H9 (cell line): Measurements from ENCODE around the gene MRPS23. TPM values are rescaled to one million over a fixed set of nuclear protein-coding genes. Genes with fewer than 3 reads are reported as not detected.

ENCODE experiments used
- DNase-seq: peaks from one replicate; pipeline ENCODE4 v3.0.0-alpha.2; 2017
- H2AFZ ChIP-seq: one replicate; pipeline ENCODE4 v1.6.1; 2013; ENCODE audit warnings: mild to moderate bottlenecking, low read length, control low read depth, moderate library complexity
- H2AK5ac ChIP-seq: 2 replicates; pipeline ENCODE4 v1.6.1; 2013; ENCODE audit warnings: low read length, control low read depth, mixed read lengths; ENCODE audit not compliant: insufficient read length
- H2BK120ac ChIP-seq: one replicate; pipeline ENCODE4 v1.6.1; 2013; ENCODE audit warnings: low read depth, mild to moderate bottlenecking, low read length, control low read depth, inconsistent platforms; ENCODE audit not compliant: poor library complexity, severe bottlenecking
- H2BK12ac ChIP-seq: 2 replicates; pipeline ENCODE4 v1.6.1; 2013; ENCODE audit warnings: low read length, control low read depth, mixed read lengths, low read depth; ENCODE audit not compliant: insufficient read length
- H2BK15ac ChIP-seq: 2 replicates; pipeline ENCODE4 v1.6.1; 2013; ENCODE audit warnings: low read depth, low read length, control low read depth
- H2BK20ac ChIP-seq: one replicate; pipeline ENCODE4 v1.6.1; 2013; ENCODE audit warnings: low read depth, mild to moderate bottlenecking, low read length, control low read depth, inconsistent platforms; ENCODE audit not compliant: poor library complexity, severe bottlenecking
- H2BK5ac ChIP-seq: 2 replicates; pipeline ENCODE4 v1.6.1; 2013; ENCODE audit warnings: low read length, control low read depth, mixed read lengths; ENCODE audit not compliant: insufficient read length
- H3K14ac ChIP-seq: 2 replicates; pipeline ENCODE4 v1.6.1; 2013; ENCODE audit warnings: low read length, control low read depth; ENCODE audit not compliant: insufficient read depth
- H3K18ac ChIP-seq: 2 replicates; pipeline ENCODE4 v1.6.1; 2013; ENCODE audit warnings: low read depth, mild to moderate bottlenecking, mixed read lengths, low read length, control low read depth; ENCODE audit not compliant: insufficient read length
- H3K23ac ChIP-seq: 2 replicates; pipeline ENCODE4 v1.6.1; 2013; ENCODE audit warnings: low read length, control low read depth, mixed read lengths, low read depth; ENCODE audit not compliant: insufficient read length
- H3K23me2 ChIP-seq: 2 replicates; pipeline ENCODE4 v1.6.1; 2013; ENCODE audit warnings: low read depth, mild to moderate bottlenecking, mixed read lengths, low read length, control low read depth; ENCODE audit not compliant: insufficient read length, poor library complexity, severe bottlenecking
- H3K27ac ChIP-seq: 2 replicates; pipeline ENCODE4 v1.5.1; 2013; ENCODE audit warnings: low read length, control low read depth, mixed read lengths, low read depth; ENCODE audit not compliant: insufficient read length
- H3K27me3 ChIP-seq: 2 replicates; pipeline ENCODE4 v1.6.1; 2013; ENCODE audit warnings: low read length, control low read depth, inconsistent platforms; ENCODE audit not compliant: insufficient read depth
- H3K4ac ChIP-seq: 2 replicates; pipeline ENCODE4 v1.6.1; 2013; ENCODE audit warnings: low read depth, mild to moderate bottlenecking, control low read depth, inconsistent platforms, low read length, moderate library complexity
- H3K4me1 ChIP-seq: 2 replicates; pipeline ENCODE4 v1.6.1; 2013; ENCODE audit warnings: low read length, control low read depth, inconsistent platforms; ENCODE audit not compliant: insufficient read depth
- H3K4me2 ChIP-seq: 2 replicates; pipeline ENCODE4 v1.6.1; 2013; ENCODE audit warnings: low read length, control low read depth, mixed read lengths; ENCODE audit not compliant: insufficient read length, insufficient read depth
- H3K56ac ChIP-seq: 2 replicates; pipeline ENCODE4 v1.6.1; 2013; ENCODE audit warnings: low read depth, mild to moderate bottlenecking, mixed read lengths, low read length, control low read depth; ENCODE audit not compliant: insufficient read length
- H3K79me1 ChIP-seq: 2 replicates; pipeline ENCODE4 v1.6.1; 2013; ENCODE audit warnings: low read depth, mild to moderate bottlenecking, moderate library complexity, low read length, control low read depth, inconsistent platforms; ENCODE audit not compliant: insufficient read depth, poor library complexity, severe bottlenecking
- H3K79me2 ChIP-seq: 2 replicates; pipeline ENCODE4 v1.6.1; 2013; ENCODE audit warnings: low read length, control low read depth, inconsistent platforms; ENCODE audit not compliant: insufficient read depth
- H3K9ac ChIP-seq: 2 replicates; pipeline ENCODE4 v1.6.1; 2013; ENCODE audit warnings: low read length, control low read depth, mixed read lengths; ENCODE audit not compliant: insufficient read length; ENCODE audit errors: extremely low read depth
- H3K9me3 ChIP-seq: one replicate; pipeline ENCODE4 v1.6.1; 2013; ENCODE audit warnings: low read depth, low read length, inconsistent platforms; ENCODE audit not compliant: control insufficient read depth
- H3T11ph ChIP-seq: one replicate; pipeline ENCODE4 v1.6.1; 2013; ENCODE audit warnings: mild to moderate bottlenecking, low read length, control low read depth, inconsistent platforms
- H4K20me1 ChIP-seq: one replicate; pipeline ENCODE4 v1.6.1; 2013; ENCODE audit not compliant: control insufficient read depth, insufficient read length, insufficient read depth
- H4K5ac ChIP-seq: 2 replicates; pipeline ENCODE4 v1.6.1; 2013; ENCODE audit warnings: low read depth, mild to moderate bottlenecking, mixed read lengths, low read length, control low read depth; ENCODE audit not compliant: insufficient read length
- H4K8ac ChIP-seq: replicated peaks from 2 replicates; pipeline ENCODE4 v1.6.1; 2013; ENCODE audit warnings: low read length, control low read depth, mixed read lengths, low read depth; ENCODE audit not compliant: insufficient read length
- H4K91ac ChIP-seq: 2 replicates; pipeline ENCODE4 v1.6.1; 2013; ENCODE audit warnings: low read depth, mild to moderate bottlenecking, moderate library complexity, mixed read lengths, low read length, control low read depth; ENCODE audit not compliant: insufficient read length
- H3K27ac Mint-ChIP-seq, 3 experiments: 2 replicates in 2 of 3; 3 replicates in 1 of 3; pipeline ENCODE4 v1.8.0; 2020 to 2021; ENCODE audit warnings: mixed read lengths in 3 of 3, mild to moderate bottlenecking in 1 of 3, moderate library complexity in 1 of 3
- H3K27me3 Mint-ChIP-seq: 2 replicates; pipeline ENCODE4 v1.8.0; 2021; ENCODE audit warnings: low read depth, mild to moderate bottlenecking, moderate library complexity, mixed read lengths
- H3K36me3 Mint-ChIP-seq, 3 experiments: 2 replicates in 2 of 3; 3 replicates in 1 of 3; pipeline ENCODE4 v1.8.0; 2020 to 2021; ENCODE audit warnings: low read depth in 3 of 3, mixed read lengths in 3 of 3; ENCODE audit not compliant: insufficient read depth in 1 of 3
- H3K4me1 Mint-ChIP-seq, 2 experiments: 2 replicates each; pipeline ENCODE4 v1.8.0; 2020; ENCODE audit warnings: mixed read lengths in 2 of 2
- H3K4me3 Mint-ChIP-seq, 2 experiments: 2 replicates in 1 of 2; 3 replicates in 1 of 2; pipeline ENCODE4 v1.8.0; 2020 to 2021; ENCODE audit warnings: mild to moderate bottlenecking in 2 of 2, mixed read lengths in 2 of 2, moderate library complexity in 1 of 2
- H3K9me3 Mint-ChIP-seq, 2 experiments: 2 replicates in 1 of 2; 3 replicates in 1 of 2; pipeline ENCODE4 v1.8.0; 2020; ENCODE audit warnings: mild to moderate bottlenecking in 2 of 2, mixed read lengths in 2 of 2, moderate library complexity in 1 of 2
- WGBS: extraction: QIAGEN DNeasy Blood & Tissue Kit; methylation state at CpG from one replicate; pipeline ENCODE4 v1.1.7; 2013; ENCODE audit warnings: missing lambda C conversion rate, low lambda C conversion rate, mixed read lengths; ENCODE audit not compliant: insufficient read length; ENCODE audit errors: extremely low coverage; 5-methylcytosine and 5-hydroxymethylcytosine counted together
- total RNA-seq: library from RNA; stranded (reverse); gene quantifications from 2 replicates; pipeline ENCODE4 v1.2.1, GENCODE V29; 2021
- TF ChIP-seq, protein P1 (sequence below): fragments of 200-600 bp; sonication (generic); conservative IDR thresholded peaks from 3 replicates; pipeline ENCODE4 v1.8.0; 2021; ENCODE audit warnings: antibody characterized with exemption, mild to moderate bottlenecking

MRPS23 gene
- total RNA-seq, 1 experiment from 2014 or later = 62.0 TPM

GRCh38 chr17:57858838-57859237 is 9.0 kb upstream of the MRPS23 start:
- no peaks in the 10 kb centered on the region for H3K9me3 ChIP-seq
- H3K4ac ChIP-seq = no peak overlapping the region
- H4K5ac ChIP-seq = no peak overlapping the region
- no peak overlapping the region for H2BK20ac ChIP-seq
- H4K8ac ChIP-seq = no peak overlapping the region
- TF ChIP-seq, protein P1, sequence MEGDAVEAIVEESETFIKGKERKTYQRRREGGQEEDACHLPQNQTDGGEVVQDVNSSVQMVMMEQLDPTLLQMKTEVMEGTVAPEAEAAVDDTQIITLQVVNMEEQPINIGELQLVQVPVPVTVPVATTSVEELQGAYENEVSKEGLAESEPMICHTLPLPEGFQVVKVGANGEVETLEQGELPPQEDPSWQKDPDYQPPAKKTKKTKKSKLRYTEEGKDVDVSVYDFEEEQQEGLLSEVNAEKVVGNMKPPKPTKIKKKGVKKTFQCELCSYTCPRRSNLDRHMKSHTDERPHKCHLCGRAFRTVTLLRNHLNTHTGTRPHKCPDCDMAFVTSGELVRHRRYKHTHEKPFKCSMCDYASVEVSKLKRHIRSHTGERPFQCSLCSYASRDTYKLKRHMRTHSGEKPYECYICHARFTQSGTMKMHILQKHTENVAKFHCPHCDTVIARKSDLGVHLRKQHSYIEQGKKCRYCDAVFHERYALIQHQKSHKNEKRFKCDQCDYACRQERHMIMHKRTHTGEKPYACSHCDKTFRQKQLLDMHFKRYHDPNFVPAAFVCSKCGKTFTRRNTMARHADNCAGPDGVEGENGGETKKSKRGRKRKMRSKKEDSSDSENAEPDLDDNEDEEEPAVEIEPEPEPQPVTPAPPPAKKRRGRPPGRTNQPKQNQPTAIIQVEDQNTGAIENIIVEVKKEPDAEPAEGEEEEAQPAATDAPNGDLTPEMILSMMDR = no peak
- H3K23ac ChIP-seq = no peak overlapping the region
- no peaks in the 10 kb centered on the region for H3K79me2 ChIP-seq
- no peak overlapping the region for H3K18ac ChIP-seq
- H3K9ac ChIP-seq = no peak overlapping the region
- H2BK120ac ChIP-seq = no peak overlapping the region
- H3T11ph ChIP-seq = no peak overlapping the region
- H4K91ac ChIP-seq = no peak overlapping the region
- DNase-seq = no peak
- peaks cover 2% of the 10 kb centered on the region; the same call in 1 of the 2 replicates for H3K4me1 ChIP-seq
- Mint-ChIP-seq H3K27me3 (peaks cover 52% of the 10 kb centered on the region), H3K27ac (no peak overlapping the region), H3K9me3 (no peaks in the 10 kb centered on the region), H3K4me1 (peaks cover 29 to 35% of the 10 kb centered on the region in 2 experiments), H3K36me3 (no peaks in the 10 kb centered on the region; a peak in 1 of 7 replicates), H3K4me3 (no peak overlapping the region)
- H2AK5ac ChIP-seq = no peak overlapping the region
- H3K79me1 ChIP-seq = no peaks in the 10 kb centered on the region
- no peak overlapping the region for H2BK5ac ChIP-seq
- no peak overlapping the region for H3K14ac ChIP-seq
- no peak overlapping the region for H2BK12ac ChIP-seq
- no peak overlapping the region for H3K4me2 ChIP-seq
- peaks cover 5% of the 10 kb centered on the region; the same call in 1 of the 2 replicates for H3K27me3 ChIP-seq
- no peak overlapping the region for H2AFZ ChIP-seq
- no CpG with 5 or more reads among the region's 5 CpGs for WGBS
- H4K20me1 ChIP-seq = no peaks in the 10 kb centered on the region
- H3K27ac ChIP-seq = no peak overlapping the region
- H3K56ac ChIP-seq = no peak overlapping the region
- peaks cover 9% of the 10 kb centered on the region for H3K23me2 ChIP-seq
- no peak overlapping the region for H2BK15ac ChIP-seq
